GM21825 (cell line): ENCODE data around the gene TNS4.

Experiments used
- ATAC-seq: cut with Tn5 transposase; IDR thresholded peaks from one replicate; pipeline ENCODE4 v1.9.1; 2021; ENCODE audit warnings: mild to moderate bottlenecking, moderate library complexity; ENCODE audit not compliant: unreplicated experiment

TNS4 gene

DNA sequence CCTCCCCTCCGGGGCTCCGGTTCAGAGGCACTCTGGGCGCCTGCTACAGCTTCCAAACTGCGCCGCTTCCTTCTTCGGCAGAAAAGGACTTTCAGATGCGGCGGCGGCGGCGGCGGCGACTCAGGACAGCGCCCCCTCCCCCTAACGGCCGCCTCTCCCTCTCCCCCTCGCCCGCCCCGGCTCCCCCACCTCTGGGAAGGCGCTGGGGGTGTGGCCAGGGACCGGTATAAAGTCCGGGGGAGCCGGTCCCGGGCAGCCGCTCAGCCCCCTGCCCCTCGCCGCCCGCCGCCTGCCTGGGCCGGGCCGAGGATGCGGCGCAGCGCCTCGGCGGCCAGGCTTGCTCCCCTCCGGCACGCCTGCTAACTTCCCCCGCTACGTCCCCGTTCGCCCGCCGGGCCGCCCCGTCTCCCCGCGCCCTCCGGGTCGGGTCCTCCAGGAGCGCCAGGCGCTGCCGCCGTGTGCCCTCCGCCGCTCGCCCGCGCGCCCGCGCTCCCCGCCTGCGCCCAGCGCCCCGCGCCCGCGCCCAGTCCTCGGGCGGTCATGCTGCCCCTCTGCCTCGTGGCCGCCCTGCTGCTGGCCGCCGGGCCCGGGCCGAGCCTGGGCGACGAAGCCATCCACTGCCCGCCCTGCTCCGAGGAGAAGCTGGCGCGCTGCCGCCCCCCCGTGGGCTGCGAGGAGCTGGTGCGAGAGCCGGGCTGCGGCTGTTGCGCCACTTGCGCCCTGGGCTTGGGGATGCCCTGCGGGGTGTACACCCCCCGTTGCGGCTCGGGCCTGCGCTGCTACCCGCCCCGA is 58.0 kb downstream of the TNS4 start, which contains the start of gene IGFBP4:
Gene IGFBP4, plus strand, starts transcription at position 255 of the 792 bp plus-strand sequence. Its CDS starts 286 bp downstream, at position 541.
- ATAC-seq, result no peak

GRCh38 chr17:40442392-40443195 is 58.8 kb downstream of the TNS4 start:
- ATAC-seq, result no peak

- ATAC-seq, result no peak
Measured at GRCh38 chr17:40440166-40440565, 61.3 kb downstream of the TNS4 start.

DNA sequence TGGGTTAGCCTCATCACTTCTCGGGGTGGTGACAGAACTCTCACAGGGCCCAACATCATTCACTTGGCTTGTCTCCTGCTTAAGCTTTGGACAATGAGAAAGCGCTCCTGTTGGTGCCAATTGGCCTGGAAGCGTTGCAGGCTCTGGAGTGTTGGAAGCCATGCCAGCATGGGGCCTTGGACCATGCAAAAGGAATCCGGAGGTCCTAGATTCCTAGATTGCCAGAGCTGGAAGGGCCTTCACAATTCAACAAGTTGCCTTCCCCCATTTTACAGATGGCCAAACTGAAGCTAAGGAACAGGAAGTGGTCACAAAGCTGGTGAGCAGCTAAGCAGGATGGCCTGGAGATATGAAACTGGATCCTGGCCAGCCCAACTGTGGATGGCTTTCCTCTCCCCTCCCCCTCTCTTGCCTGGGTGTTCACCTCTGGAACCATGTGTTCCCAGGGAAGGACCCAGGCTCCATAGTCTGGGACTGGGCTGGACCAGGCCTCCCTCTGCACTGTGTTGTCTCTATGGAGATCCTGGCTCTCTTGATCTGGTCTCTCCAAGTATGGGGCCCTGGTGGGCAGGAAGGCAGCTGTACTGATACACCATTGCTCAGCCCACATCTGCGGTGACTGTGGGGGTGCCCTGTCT is 64.2 kb downstream of the TNS4 start:
- ATAC-seq, result no peak

DNA sequence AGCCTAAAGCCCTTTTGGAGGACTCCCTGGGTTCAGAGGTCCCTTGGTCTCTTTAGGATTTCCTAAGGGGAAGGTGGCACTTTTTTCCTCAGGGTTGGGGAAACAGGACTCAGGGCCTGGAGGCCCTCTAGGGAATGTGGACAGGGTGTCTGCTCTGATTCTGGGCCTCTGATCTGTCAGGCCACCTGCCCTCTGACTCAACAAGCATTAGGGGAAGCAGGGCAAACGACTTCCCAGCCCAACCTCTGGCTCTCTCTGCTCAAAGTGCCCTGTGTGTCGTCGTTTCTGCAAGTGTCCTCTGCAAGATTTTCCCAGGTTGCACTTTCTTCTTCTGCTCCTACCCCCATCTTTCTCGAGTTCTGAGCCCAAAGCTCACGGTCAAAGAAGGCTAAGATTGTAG is 64.8 kb downstream of the TNS4 start:
- ATAC-seq, result no peak

- ATAC-seq, result no peak
Measured at GRCh38 chr17:40433551-40434415, 67.6 kb downstream of the TNS4 start.

GRCh38 chr17:40432864-40433528 is 68.4 kb downstream of the TNS4 start:
- no peak for ATAC-seq

- ATAC-seq, result no peak
Measured at GRCh38 chr17:40431231-40431602, 70.2 kb downstream of the TNS4 start.

GRCh38 chr17:40430272-40431230 is 70.9 kb downstream of the TNS4 start:
- no peak for ATAC-seq

DNA sequence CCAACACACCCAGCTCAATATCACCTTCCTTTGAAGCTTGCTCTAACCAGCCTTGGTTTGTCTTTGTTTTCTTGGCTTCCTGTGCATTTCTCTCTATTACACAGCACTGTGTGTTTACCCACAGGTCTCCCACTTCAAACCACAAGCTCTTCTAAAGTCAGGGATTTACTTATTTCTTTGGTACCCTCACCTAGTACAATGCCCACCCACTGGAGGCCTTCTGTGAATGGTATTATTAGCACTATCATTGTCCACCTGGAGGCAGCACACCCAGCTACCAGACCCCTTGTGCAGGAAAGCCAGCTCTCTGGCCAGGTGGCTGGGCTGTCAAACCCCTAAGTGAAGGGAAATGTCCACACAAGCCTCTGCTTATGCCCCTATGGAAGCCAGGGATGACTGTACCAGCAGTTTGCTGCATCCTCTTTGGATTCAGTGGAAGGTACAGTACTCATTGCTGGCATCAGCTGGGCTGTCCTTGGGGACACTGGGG is 74.4 kb downstream of the TNS4 start:
- ATAC-seq, result no peak
